Stimulated activated naive B cell treated with anti-CD40 and anti-IgM and Interleukin-4, amounts not matched to agents 10 μg/mL and 1 μg/mL and 100 μg/mL, for 72 hours (primary cell): ENCODE results near the gene TENT4A.

Experiments
- ATAC-seq, 2 donors: fragments of 150-1000 bp; cut with Tn5 transposase; replicated peaks; 2 replicates each; pipeline ENCODE4 v1.10.0; 2021; ENCODE audit warnings: moderate library complexity in 1 of 2
- DNase-seq: peaks from one replicate; pipeline ENCODE4 v3.0.0; 2021
- H3K27ac Mint-ChIP-seq: one replicate; pipeline ENCODE4 v1.8.0; 2022; ENCODE audit warnings: mild to moderate bottlenecking, mixed read lengths
- H3K27me3 Mint-ChIP-seq, 2 donors: one replicate each; pipeline ENCODE4 v1.8.0; 2022; ENCODE audit warnings: mixed read lengths in 2 of 2
- H3K36me3 Mint-ChIP-seq, 2 donors: one replicate each; pipeline ENCODE4 v1.8.0; 2022; ENCODE audit warnings: mixed read lengths in 2 of 2, mild to moderate bottlenecking in 1 of 2
- H3K4me1 Mint-ChIP-seq, 2 donors: one replicate each; pipeline ENCODE4 v1.8.0; 2022; ENCODE audit warnings: mixed read lengths in 2 of 2, mild to moderate bottlenecking in 1 of 2
- H3K4me3 Mint-ChIP-seq, 2 donors: one replicate each; pipeline ENCODE4 v1.8.0; 2022; ENCODE audit warnings: mild to moderate bottlenecking in 2 of 2, mixed read lengths in 2 of 2, moderate library complexity in 1 of 2
- H3K9me3 Mint-ChIP-seq, 2 donors: one replicate each; pipeline ENCODE4 v1.8.0; 2022; ENCODE audit warnings: mixed read lengths in 2 of 2, mild to moderate bottlenecking in 1 of 2

TENT4A gene

GRCh38 chr5:6736106-6736505 is 22.9 kb downstream of the TENT4A start:
- no peak for ATAC-seq
- peaks cover 0 to 2% of the 10 kb centered on the region in 2 donors for H3K9me3 Mint-ChIP-seq
- H3K27ac Mint-ChIP-seq, result peak overlapping the region; percentile 93
- H3K4me1 Mint-ChIP-seq, result peaks cover 57 to 100% of the 10 kb centered on the region in 2 donors
- no peaks in the 10 kb centered on the region for H3K27me3 Mint-ChIP-seq
- peak overlapping the region; percentile 25 to 49 for H3K4me3 Mint-ChIP-seq
- no peak for DNase-seq
- H3K36me3 Mint-ChIP-seq, result peaks cover 70 to 77% of the 10 kb centered on the region in 2 donors

GRCh38 chr5:6736524-6737042 is 23.4 kb downstream of the TENT4A start:
- H3K27me3 Mint-ChIP-seq, result no peaks in the 10 kb centered on the region
- peak overlapping the region; percentile 49 to 70 for H3K4me3 Mint-ChIP-seq
- no peak for ATAC-seq
- H3K27ac Mint-ChIP-seq, result peak overlapping the region; percentile 93
- peaks cover 59 to 100% of the 10 kb centered on the region in 2 donors for H3K4me1 Mint-ChIP-seq
- peaks cover 70 to 79% of the 10 kb centered on the region in 2 donors for H3K36me3 Mint-ChIP-seq
- DNase-seq, result no peak
- H3K9me3 Mint-ChIP-seq, result peaks cover 0 to 2% of the 10 kb centered on the region in 2 donors

GRCh38 chr5:6737043-6737941 is 24.1 kb downstream of the TENT4A start:
- DNase-seq (peak; percentile 65), ATAC-seq (peak; percentile 76 to 79)
- peaks cover 0 to 2% of the 10 kb centered on the region in 2 donors for H3K9me3 Mint-ChIP-seq
- H3K4me1 Mint-ChIP-seq, result peaks cover 54 to 93% of the 10 kb centered on the region in 2 donors
- H3K27me3 Mint-ChIP-seq, result no peaks in the 10 kb centered on the region
- peak overlapping the region; percentile 70 to 71 for H3K4me3 Mint-ChIP-seq
- H3K27ac Mint-ChIP-seq, result peak overlapping the region; percentile 93
- peaks cover 66 to 73% of the 10 kb centered on the region in 2 donors for H3K36me3 Mint-ChIP-seq

- ATAC-seq (no peak), DNase-seq (no peak)
- H3K9me3 Mint-ChIP-seq, result peaks cover 0 to 2% of the 10 kb centered on the region in 2 donors
- H3K4me3 Mint-ChIP-seq, result peak overlapping the region; percentile 8 to 62
- peaks cover 63 to 74% of the 10 kb centered on the region in 2 donors for H3K36me3 Mint-ChIP-seq
- no peaks in the 10 kb centered on the region for H3K27me3 Mint-ChIP-seq
- peaks cover 42 to 70% of the 10 kb centered on the region in 2 donors for H3K4me1 Mint-ChIP-seq
- H3K27ac Mint-ChIP-seq, result peak overlapping the region; percentile 87
Measured at GRCh38 chr5:6739603-6740002, 26.4 kb downstream of the TENT4A start.

- DNase-seq (no peak), ATAC-seq (no peak)
- H3K27ac Mint-ChIP-seq, result peak overlapping the region; percentile 87
- peaks cover 59 to 70% of the 10 kb centered on the region in 2 donors for H3K36me3 Mint-ChIP-seq
- H3K27me3 Mint-ChIP-seq, result no peaks in the 10 kb centered on the region
- H3K9me3 Mint-ChIP-seq, result no peaks in the 10 kb centered on the region
- peaks cover 37 to 59% of the 10 kb centered on the region in 2 donors for H3K4me1 Mint-ChIP-seq
- H3K4me3 Mint-ChIP-seq, result peak overlapping the region; percentile 34 to 43
Measured at GRCh38 chr5:6740586-6741150, 27.4 kb downstream of the TENT4A start.

GRCh38 chr5:6742081-6742758 is 29.0 kb downstream of the TENT4A start:
- H3K36me3 Mint-ChIP-seq, result peaks cover 59 to 69% of the 10 kb centered on the region in 2 donors
- no peak for DNase-seq
- no peak overlapping the region for H3K4me3 Mint-ChIP-seq

GRCh38 chr5:6743161-6743560 is 29.9 kb downstream of the TENT4A start:
- peaks cover 25 to 34% of the 10 kb centered on the region in 2 donors for H3K4me1 Mint-ChIP-seq
- H3K4me3 Mint-ChIP-seq, result no peak overlapping the region
- no peaks in the 10 kb centered on the region for H3K27me3 Mint-ChIP-seq
- no peaks in the 10 kb centered on the region for H3K9me3 Mint-ChIP-seq
- peaks cover 58 to 69% of the 10 kb centered on the region in 2 donors for H3K36me3 Mint-ChIP-seq
- H3K27ac Mint-ChIP-seq, result peak overlapping the region; percentile 42
- DNase-seq (no peak), ATAC-seq (no peak)

More at GRCh38 chr5:6742081-6742758, 29.0 kb downstream of the TENT4A start:
- Mint-ChIP-seq H3K27me3 (no peaks in the 10 kb centered on the region), H3K9me3 (no peaks in the 10 kb centered on the region), H3K27ac (no peak overlapping the region), H3K4me1 (peaks cover 30 to 43% of the 10 kb centered on the region in 2 donors)
- ATAC-seq, result no peak

GRCh38 chr5:6744841-6745705 is 31.8 kb downstream of the TENT4A start:
- Mint-ChIP-seq H3K27ac (peak overlapping the region; percentile 51), H3K4me3 (no peak overlapping the region), H3K9me3 (no peaks in the 10 kb centered on the region), H3K27me3 (no peaks in the 10 kb centered on the region), H3K36me3 (peaks cover 57 to 66% of the 10 kb centered on the region in 2 donors), H3K4me1 (peaks cover 10 to 16% of the 10 kb centered on the region in 2 donors)
- no peak for ATAC-seq
- DNase-seq, result no peak

- peak; percentile 80 to 84 for ATAC-seq
- Mint-ChIP-seq H3K36me3 (peaks cover 56 to 65% of the 10 kb centered on the region in 2 donors), H3K4me3 (no peak overlapping the region), H3K27ac (no peak overlapping the region), H3K9me3 (no peaks in the 10 kb centered on the region), H3K27me3 (no peaks in the 10 kb centered on the region), H3K4me1 (peaks cover 11 to 15% of the 10 kb centered on the region in 2 donors)
- DNase-seq, result peak; percentile 25
Measured at GRCh38 chr5:6745706-6746222, 32.5 kb downstream of the TENT4A start.

- peaks cover 55 to 67% of the 10 kb centered on the region in 2 donors for H3K36me3 Mint-ChIP-seq
- H3K27ac Mint-ChIP-seq, result no peak overlapping the region
- no peak for DNase-seq
- no peak for ATAC-seq
- H3K9me3 Mint-ChIP-seq, result no peaks in the 10 kb centered on the region
- H3K27me3 Mint-ChIP-seq, result no peaks in the 10 kb centered on the region
- no peak overlapping the region for H3K4me3 Mint-ChIP-seq
- H3K4me1 Mint-ChIP-seq, result peaks cover 9 to 10% of the 10 kb centered on the region in 2 donors
Measured at GRCh38 chr5:6746244-6746643, 33.0 kb downstream of the TENT4A start.

- DNase-seq (no peak), ATAC-seq (no peak)
- Mint-ChIP-seq H3K4me3 (no peak overlapping the region), H3K27ac (no peak overlapping the region), H3K36me3 (peaks cover 56 to 71% of the 10 kb centered on the region in 2 donors), H3K9me3 (no peaks in the 10 kb centered on the region), H3K27me3 (no peaks in the 10 kb centered on the region), H3K4me1 (peaks cover 7 to 11% of the 10 kb centered on the region in 2 donors)
Measured at GRCh38 chr5:6747103-6747502, 33.9 kb downstream of the TENT4A start.

GRCh38 chr5:6748142-6748541 is 34.9 kb downstream of the TENT4A start:
- H3K36me3 Mint-ChIP-seq, result peaks cover 55 to 75% of the 10 kb centered on the region in 2 donors

More at GRCh38 chr5:6748142-6748541, 34.9 kb downstream of the TENT4A start:
- no peaks in the 10 kb centered on the region for H3K27me3 Mint-ChIP-seq
- H3K27ac Mint-ChIP-seq, result no peak overlapping the region
- ATAC-seq (no peak), DNase-seq (no peak)
- peaks cover 7 to 11% of the 10 kb centered on the region in 2 donors for H3K4me1 Mint-ChIP-seq
- H3K9me3 Mint-ChIP-seq, result no peaks in the 10 kb centered on the region
- H3K4me3 Mint-ChIP-seq, result no peak overlapping the region
